ENCODE results near the gene EPHA5. TPM values are rescaled to one million over a fixed set of nuclear protein-coding genes. Genes with fewer than 3 reads are reported as not detected.

The EPHA5 gene
- 0.59 and 0.72 TPM in 2 replicates for total RNA-seq

- no peaks in the 10 kb centered on the region for H3K9me3 ChIP-seq (ENCODE audit: low read depth, low read length)
- peak; percentile 93 for DNase-seq (ENCODE audit: insufficient read length, low spot score, missing footprints)
- H2AFZ ChIP-seq (ENCODE audit: low read length): peak within 1 kb of the TSS; percentile 96
- H3K4me1 ChIP-seq (ENCODE audit: insufficient read depth, low read length): peaks cover 22% of the 10 kb centered on the region
- no peak for TF ChIP-seq CTCF (IDR thresholded peaks at IDR 0.05; ENCODE audit: extremely low read depth, low read depth, low read length)
- peak within 1 kb of the TSS; percentile 64 for H3K27ac ChIP-seq (ENCODE audit: low read depth, low read length)
- no peaks in the 10 kb centered on the region for H3K36me3 ChIP-seq (ENCODE audit: insufficient read depth, low read length)
- H3K4me3 ChIP-seq (ENCODE audit: insufficient read depth, low read length): peak within 1 kb of the TSS; percentile 83
- H3K4me2 ChIP-seq (ENCODE audit: insufficient read depth, low read length): peak within 1 kb of the TSS; percentile 93
- peaks cover 20% of the 10 kb centered on the region for H3K27me3 ChIP-seq (ENCODE audit: insufficient read depth, low read length)
- H3K79me2 ChIP-seq (ENCODE audit: insufficient read depth, low read length): peaks cover 26% of the 10 kb centered on the region
- H4K20me1 ChIP-seq (ENCODE audit: insufficient read depth, low read length): no peaks in the 10 kb centered on the region
Measured at GRCh38 chr4:65670331-65671031, at the start of gene EPHA5. Gene EPHA5, minus strand, starts transcription at chr4:65670489. Its CDS starts 747 bp downstream, at chr4:65669742.

GRCh38 chr4:65719635-65720034, 49.3 kb upstream of the EPHA5 start:
- DNase-seq (ENCODE audit: insufficient read length, low spot score, missing footprints): no peak
- H3K27me3 ChIP-seq (ENCODE audit: insufficient read depth, low read length): no peaks in the 10 kb centered on the region

GRCh38 chr4:65698631-65699030, 28.3 kb upstream of the EPHA5 start:
- H3K4me2 ChIP-seq (ENCODE audit: insufficient read depth, low read length): no peak overlapping the region
- no peaks in the 10 kb centered on the region for H3K4me1 ChIP-seq (ENCODE audit: insufficient read depth, low read length)
- H2AFZ ChIP-seq (ENCODE audit: low read length): no peak overlapping the region
- H3K79me2 ChIP-seq (ENCODE audit: insufficient read depth, low read length): no peaks in the 10 kb centered on the region
- H4K20me1 ChIP-seq (ENCODE audit: insufficient read depth, low read length): no peaks in the 10 kb centered on the region
- H3K4me3 ChIP-seq (ENCODE audit: insufficient read depth, low read length): no peak overlapping the region
- H3K27me3 ChIP-seq (ENCODE audit: insufficient read depth, low read length): no peaks in the 10 kb centered on the region
- no peak for TF ChIP-seq CTCF (IDR thresholded peaks at IDR 0.05; ENCODE audit: extremely low read depth, low read depth, low read length)
- H3K36me3 ChIP-seq (ENCODE audit: insufficient read depth, low read length): no peaks in the 10 kb centered on the region
- no peak for DNase-seq (ENCODE audit: insufficient read length, low spot score, missing footprints)
- no peaks in the 10 kb centered on the region for H3K9me3 ChIP-seq (ENCODE audit: low read depth, low read length)
- H3K27ac ChIP-seq (ENCODE audit: low read depth, low read length): no peak overlapping the region

More at GRCh38 chr4:65719635-65720034, 49.3 kb upstream of the EPHA5 start:
- no peak for TF ChIP-seq CTCF (IDR thresholded peaks at IDR 0.05; ENCODE audit: extremely low read depth, low read depth, low read length)
- no peaks in the 10 kb centered on the region for H3K4me1 ChIP-seq (ENCODE audit: insufficient read depth, low read length)
- H3K79me2 ChIP-seq (ENCODE audit: insufficient read depth, low read length): no peaks in the 10 kb centered on the region
- H4K20me1 ChIP-seq (ENCODE audit: insufficient read depth, low read length): no peaks in the 10 kb centered on the region
- no peaks in the 10 kb centered on the region for H3K36me3 ChIP-seq (ENCODE audit: insufficient read depth, low read length)
- H3K4me3 ChIP-seq (ENCODE audit: insufficient read depth, low read length): no peak overlapping the region
- no peak overlapping the region for H3K4me2 ChIP-seq (ENCODE audit: insufficient read depth, low read length)
- no peak overlapping the region for H3K27ac ChIP-seq (ENCODE audit: low read depth, low read length)
- no peaks in the 10 kb centered on the region for H3K9me3 ChIP-seq (ENCODE audit: low read depth, low read length)
- H2AFZ ChIP-seq (ENCODE audit: low read length): no peak overlapping the region

GRCh38 chr4:65696436-65696835, 26.1 kb upstream of the EPHA5 start:
- H3K9me3 ChIP-seq (ENCODE audit: low read depth, low read length): no peaks in the 10 kb centered on the region
- H3K4me3 ChIP-seq (ENCODE audit: insufficient read depth, low read length): no peak overlapping the region
- H4K20me1 ChIP-seq (ENCODE audit: insufficient read depth, low read length): no peaks in the 10 kb centered on the region
- no peak overlapping the region for H3K27ac ChIP-seq (ENCODE audit: low read depth, low read length)
- no peaks in the 10 kb centered on the region for H3K79me2 ChIP-seq (ENCODE audit: insufficient read depth, low read length)
- no peaks in the 10 kb centered on the region for H3K4me1 ChIP-seq (ENCODE audit: insufficient read depth, low read length)
- no peak overlapping the region for H3K4me2 ChIP-seq (ENCODE audit: insufficient read depth, low read length)
- no peak for DNase-seq (ENCODE audit: insufficient read length, low spot score, missing footprints)
- H2AFZ ChIP-seq (ENCODE audit: low read length): no peak overlapping the region
- no peaks in the 10 kb centered on the region for H3K36me3 ChIP-seq (ENCODE audit: insufficient read depth, low read length)
- H3K27me3 ChIP-seq (ENCODE audit: insufficient read depth, low read length): no peaks in the 10 kb centered on the region
- no peak for TF ChIP-seq CTCF (IDR thresholded peaks at IDR 0.05; ENCODE audit: extremely low read depth, low read depth, low read length)
